ELF-1 (cell line): Measurements from ENCODE around the gene ADAM12.
A peak's percentile ranks its signal among the peaks of the same experiment; 100 is the strongest.

Experiments
- DNase-seq: peaks from one replicate; pipeline ENCODE4 v3.0.0-alpha.2; 2016; ENCODE audit warnings: low read depth, low spot score

Gene ADAM12, protein sequence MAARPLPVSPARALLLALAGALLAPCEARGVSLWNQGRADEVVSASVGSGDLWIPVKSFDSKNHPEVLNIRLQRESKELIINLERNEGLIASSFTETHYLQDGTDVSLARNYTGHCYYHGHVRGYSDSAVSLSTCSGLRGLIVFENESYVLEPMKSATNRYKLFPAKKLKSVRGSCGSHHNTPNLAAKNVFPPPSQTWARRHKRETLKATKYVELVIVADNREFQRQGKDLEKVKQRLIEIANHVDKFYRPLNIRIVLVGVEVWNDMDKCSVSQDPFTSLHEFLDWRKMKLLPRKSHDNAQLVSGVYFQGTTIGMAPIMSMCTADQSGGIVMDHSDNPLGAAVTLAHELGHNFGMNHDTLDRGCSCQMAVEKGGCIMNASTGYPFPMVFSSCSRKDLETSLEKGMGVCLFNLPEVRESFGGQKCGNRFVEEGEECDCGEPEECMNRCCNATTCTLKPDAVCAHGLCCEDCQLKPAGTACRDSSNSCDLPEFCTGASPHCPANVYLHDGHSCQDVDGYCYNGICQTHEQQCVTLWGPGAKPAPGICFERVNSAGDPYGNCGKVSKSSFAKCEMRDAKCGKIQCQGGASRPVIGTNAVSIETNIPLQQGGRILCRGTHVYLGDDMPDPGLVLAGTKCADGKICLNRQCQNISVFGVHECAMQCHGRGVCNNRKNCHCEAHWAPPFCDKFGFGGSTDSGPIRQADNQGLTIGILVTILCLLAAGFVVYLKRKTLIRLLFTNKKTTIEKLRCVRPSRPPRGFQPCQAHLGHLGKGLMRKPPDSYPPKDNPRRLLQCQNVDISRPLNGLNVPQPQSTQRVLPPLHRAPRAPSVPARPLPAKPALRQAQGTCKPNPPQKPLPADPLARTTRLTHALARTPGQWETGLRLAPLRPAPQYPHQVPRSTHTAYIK

DNA sequence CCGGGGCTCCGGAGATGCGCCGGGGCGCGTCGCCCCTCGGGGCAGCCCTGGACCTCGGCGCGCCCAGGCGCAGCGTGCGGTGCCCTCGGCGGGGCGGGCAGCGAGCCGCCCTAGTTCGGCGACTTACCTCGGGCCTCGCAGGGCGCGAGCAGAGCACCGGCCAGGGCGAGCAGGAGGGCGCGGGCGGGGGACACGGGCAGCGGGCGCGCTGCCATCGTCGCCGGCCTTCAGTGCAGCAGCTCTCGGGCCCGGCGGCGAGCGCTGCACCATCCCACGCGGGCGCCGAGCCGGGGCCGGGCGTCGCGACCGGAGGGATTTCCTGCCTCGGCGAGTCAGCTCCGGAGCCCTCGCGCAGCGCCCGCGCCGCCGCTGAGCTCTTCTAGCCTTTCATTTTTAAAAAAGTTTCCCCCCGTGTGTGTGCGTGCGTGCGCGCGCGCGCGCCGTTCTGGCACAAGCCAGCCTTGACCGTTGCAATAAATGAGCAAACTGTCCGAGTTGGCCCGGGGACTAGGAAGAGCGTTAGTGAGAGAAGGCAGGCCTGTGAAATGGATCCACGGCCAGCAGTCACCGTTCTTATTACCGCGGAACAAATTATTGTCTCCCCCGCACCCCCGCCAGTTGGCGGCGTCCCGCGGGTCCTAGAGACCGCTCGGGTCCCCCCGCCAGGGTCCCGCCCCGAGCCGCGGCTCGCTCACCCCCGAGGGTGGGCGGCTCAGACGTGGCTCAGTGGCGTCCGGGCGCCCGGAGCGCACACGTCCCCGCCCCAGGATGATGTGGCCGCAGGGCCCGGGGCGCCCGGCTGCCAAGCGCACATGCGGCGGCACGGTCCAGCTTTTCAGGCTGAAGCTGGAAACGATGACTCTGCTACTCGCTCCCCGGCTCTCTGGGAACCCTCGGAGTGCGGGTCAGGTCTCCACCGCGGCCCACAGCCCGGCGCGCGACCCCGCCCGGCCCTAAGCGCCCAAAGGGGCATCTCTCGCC is at the start of gene ADAM12:
Gene ADAM12 (minus strand): TSS at position 547 of the 981 bp plus-strand sequence. CDS start 332 bp downstream, at position 215.
- peak; percentile 45 for DNase-seq

DNA sequence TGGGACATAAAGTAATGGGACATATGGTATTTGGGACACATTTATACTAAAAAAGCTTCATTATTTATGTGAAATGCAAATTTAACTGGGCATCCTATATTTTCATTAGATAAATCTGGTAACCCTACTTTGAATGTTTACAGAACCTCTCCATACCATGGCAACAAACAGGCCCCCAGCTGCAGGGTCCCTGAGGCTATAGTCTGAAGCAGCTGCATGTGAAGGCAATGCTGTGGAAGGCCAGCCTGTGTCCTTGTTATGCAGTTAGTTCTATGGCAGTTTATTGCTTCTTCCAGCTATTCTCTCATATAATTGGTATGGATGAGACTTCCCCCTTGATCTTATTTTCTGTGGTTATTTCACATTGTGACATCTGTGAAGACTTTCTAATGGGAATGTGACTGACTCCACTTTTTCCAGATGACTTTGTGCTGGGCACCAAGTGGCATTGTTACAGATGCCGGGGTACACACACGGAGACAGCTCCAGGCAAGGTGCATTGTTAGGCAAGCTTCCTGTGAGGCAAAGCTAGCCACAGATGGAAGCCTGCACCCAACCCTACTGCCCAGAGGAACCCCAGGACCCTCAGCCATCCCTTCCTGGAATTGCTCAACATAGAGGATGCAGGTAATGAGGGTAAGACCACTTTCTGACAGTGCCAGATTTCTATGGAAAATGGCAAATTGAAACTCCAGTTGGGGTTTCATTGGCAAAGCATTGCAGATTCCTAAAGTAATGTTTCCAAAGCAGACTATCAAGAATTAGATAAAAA is 49.5 kb upstream of the ADAM12 start:
- no peak for DNase-seq

DNA sequence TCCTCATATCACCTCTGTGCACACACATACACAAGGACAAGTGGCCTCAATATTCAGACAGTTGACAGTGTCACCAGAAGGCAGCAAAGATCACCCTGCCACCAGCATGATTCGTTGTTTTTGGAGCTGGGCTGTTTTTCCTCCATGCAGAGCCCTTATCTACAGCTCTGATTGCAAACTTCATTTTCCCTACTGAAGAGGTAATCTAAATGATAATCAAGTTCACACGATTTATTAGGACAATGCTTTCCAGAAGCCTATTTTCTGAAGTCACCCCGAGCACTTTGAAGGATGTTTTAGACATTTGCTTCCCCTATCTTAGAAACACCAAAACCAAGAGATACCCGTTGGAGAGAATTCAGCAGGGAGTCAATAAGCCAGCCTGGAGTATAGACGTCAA is 46.0 kb upstream of the ADAM12 start:
- DNase-seq, result no peak

DNA sequence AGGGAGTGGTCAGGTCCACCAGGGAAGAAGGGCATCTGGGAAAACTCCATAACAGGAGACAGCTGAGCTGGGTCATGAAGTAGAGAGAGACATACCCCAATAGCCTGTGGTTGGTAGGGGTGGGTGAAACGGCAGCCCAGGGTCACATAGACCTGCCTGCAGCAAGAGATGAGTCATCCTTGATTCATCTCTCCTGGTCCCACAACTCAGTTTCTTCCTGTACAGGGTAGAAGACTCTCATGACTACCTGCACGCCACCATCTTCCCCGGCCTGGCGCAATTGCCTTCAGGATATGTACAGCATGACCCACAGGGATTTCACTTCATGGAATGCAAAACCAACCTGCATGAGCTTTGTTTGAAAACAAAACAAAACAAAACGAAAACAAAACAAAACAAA is 45.1 kb upstream of the ADAM12 start:
- no peak for DNase-seq

DNA sequence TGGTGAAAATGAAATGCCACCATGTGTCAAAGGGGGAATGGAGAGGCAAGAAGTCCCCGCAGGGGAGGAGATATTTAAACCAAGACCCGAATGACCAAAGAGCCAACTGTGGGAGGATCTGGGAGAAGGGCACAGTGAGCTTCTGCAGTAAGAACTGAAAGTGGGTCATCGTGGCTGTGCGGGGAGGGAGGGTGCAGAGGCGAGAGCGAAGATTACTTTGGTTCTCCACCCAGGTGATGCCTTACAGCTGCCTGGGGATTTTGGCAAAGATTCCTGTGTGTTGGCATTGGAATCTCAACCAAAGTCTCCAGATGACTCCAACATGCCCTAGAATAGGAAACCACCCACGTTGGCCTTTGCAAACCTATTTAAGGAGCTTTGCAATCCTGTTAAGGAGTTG is 44.2 kb upstream of the ADAM12 start:
- DNase-seq, result no peak

DNA sequence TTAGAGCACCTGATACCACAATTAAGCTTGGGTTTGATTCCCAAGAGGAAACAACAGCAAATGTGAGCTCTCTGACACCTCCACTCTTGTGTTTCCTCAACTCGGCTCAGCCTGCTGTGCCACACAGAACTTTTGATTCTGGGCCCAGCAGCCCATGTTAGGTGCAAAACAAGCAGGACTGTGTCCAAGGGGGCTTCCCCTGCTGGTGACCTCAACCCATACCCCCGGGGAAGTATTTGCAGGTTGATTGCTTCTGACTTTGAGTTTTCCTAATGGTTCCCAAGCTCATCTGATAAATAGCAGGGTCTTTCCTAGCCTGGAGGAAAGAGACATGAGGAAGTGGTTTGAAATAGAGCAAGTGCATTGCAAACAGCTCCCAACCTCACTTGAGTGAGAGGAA is 43.5 kb upstream of the ADAM12 start:
- DNase-seq, result no peak

DNA sequence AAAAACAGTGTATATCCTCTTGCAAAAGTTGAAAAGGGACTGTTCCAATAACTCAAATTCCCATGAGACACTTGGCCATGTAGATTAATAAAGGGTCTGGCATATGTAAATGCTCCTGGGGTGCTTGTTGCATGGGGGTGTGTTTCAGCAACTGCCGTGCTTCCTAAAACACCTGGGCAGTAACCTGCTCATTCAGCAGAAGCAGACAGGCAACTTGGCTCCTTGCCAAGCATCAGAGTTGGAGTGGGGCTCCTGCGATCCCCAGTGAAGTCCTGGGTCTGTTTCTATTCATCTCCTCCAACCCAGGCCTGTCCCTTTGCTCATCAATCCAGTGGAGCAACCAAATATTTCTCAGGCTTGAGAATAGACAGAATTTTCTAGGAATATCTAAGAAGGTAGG is 42.2 kb upstream of the ADAM12 start:
- no peak for DNase-seq

DNA sequence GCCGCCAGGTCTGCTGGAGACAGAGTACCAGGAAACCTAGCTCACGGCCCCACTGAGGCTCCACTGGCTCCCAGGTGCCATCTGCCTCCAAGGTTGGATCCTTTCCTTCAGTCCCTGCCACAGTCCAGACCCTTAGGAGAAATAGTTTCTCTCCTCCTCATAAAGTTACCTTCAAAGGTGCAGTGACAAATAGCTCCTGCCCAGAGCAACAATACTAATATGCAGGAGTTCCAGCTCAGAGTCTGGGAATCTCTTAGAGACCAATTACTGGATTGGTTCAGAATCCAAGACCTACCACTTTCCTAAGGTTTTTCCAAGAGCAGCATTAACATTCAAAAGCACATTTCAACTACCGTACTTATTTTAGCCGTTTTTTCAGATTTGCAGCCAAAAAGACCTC is 41.0 kb upstream of the ADAM12 start:
- no peak for DNase-seq

DNA sequence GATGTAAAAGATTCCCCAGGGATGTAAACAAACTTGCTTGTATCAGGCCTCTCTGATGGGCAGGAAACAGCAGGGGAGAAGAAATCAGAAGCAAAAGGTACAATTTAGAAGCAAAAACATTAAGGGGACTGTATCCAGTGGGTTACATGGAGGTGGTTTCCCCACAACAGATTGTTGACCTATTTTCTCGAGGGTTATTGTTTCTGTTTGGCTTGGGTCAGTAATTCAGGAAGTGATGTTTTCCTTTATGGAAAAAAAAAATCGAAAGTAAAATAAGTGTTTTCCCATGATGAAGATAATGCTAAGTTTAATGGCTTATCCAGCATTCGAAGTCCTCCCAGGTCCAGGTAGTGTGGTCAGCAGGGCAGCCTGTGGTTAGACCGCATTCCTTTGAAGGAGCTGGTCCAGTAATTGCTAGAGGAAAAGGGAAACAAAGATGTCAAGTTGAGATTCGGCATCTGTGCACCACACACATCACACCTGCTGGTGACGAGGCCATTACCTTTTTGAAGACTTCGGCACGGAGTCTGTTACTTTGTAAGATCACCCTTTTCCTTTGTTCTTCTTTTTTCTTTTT is 37.3 kb upstream of the ADAM12 start:
- peak; percentile 42 for DNase-seq

DNA sequence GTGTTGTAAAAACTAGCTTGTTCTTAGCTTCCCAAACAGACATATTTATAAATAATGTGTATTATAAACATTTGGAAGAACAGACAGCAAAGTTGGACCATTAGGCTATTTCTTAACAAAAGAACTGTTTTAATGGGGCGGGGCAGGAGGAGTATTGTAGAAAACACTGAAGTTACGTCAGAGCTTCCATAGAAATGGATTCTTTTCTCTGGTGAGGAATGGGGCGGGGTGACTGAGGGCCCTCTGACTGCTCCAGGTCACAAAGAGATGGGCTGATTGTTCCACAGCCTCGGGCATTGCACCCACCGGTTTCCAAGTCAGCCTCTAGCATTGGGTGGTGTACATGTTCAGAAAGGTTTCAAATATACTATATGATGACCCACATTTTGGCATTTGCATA is 36.8 kb upstream of the ADAM12 start:
- peak; percentile 37 for DNase-seq

DNA sequence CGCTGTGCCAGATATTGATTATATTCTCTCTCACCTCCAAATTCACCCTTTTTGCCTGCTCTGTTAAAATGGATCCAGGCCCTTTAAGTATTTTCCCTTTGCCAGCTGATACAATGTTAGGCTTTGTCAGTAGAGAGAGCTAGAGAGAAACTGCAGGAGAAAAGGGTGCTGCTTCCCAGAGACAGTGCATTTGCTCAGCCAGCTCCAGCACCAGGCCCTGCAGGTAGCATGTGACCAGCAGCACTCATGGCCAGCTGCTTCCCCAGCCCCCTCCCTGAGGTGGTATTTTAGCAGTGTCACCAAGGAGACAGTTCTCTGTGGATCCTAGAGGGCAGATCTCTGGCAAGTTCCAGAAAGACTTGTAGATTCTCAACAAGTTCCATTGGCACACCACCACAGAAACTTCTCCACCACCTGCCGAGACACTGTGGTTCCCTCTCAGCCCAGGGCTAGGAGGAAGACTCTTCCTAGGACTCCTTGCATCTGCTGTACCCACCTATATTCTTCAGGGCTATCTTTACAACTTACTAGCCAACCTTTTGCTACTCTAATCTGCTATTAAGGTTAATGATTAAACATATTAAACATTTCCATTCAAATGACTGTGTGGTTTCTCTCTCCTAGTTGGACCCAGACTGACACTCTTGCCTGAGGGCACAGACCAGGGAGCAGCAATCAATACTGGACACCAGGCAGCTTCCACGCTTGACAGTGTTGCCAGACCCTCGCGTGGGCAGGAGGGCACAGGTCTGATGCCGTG is 35.6 kb upstream of the ADAM12 start:
- no peak for DNase-seq

DNA sequence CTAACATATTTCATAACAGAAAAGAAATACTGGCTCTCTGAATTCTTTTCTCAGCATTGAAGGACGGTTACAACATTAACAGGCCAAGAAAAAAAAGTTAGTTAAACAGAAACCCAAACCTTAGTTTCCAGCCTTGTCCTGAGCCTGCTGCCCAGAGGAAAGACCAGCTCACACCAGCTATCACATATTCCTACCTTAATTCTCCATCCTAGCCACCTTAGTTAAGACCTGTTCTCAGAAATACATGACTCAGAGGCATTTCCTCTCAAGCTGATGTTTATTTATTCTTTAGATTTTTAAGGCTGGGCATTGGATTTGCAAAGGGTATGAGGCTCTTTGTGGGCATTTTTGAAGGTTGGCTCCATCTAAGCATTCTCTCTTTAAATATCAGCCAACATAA is 34.3 kb upstream of the ADAM12 start:
- no peak for DNase-seq

DNA sequence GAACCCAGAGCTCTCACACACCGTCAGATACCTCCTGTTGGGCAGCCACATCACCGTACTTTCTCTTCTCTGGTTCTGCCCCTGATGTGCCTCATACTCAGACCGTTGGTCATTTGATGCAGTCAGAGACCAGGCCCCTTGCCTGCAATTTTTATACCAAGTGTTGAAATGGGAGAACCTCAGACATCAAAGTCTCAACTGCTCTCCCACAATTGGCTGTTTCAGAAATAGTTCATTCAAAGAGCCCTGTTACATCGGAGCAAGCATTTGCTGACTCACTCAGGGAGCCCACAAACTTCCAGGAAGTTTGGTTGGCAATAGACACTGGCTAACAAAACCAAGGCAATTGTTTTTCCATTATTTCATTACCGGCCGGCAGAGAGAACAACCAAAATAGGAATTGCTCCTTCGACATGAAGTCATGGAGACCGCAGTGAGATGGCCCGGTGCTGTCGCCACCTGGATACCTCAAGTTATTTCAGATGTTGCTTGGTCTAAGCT is 33.5 kb upstream of the ADAM12 start:
- DNase-seq, result no peak

DNA sequence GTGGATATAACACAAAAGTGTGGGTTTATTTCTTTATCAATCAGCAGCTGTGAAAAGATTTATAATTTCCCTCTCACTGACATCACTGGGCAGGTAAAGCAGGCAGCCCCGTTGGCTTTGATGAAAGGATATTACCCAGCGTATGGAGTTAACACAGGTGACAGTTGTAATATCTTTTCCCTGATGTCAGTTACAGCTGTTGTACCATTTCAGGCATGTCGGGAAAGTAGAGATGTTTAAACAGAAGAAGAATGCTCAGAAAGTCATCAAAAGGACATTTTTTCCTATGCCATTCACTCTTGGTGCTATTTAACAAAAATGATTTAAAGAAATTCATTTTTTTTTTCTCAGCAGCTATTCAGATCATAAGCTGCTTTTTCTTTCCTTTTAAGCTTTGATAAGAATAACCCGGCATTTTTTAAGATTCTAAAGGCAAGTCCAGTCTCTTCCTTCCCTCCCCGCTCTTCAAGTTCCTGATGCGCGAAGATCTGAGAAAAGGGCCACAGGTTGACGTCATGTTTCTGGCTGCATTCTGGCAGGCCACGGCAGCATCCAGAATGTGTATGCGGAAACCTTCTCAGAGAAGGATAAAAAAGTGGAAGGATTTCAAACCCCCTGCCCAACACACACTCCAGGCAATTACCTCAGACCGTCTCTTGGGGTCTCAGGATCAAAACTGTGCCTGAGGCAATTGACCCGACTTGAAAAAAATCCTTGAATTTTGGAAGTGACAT is 32.5 kb upstream of the ADAM12 start:
- no peak for DNase-seq

DNA sequence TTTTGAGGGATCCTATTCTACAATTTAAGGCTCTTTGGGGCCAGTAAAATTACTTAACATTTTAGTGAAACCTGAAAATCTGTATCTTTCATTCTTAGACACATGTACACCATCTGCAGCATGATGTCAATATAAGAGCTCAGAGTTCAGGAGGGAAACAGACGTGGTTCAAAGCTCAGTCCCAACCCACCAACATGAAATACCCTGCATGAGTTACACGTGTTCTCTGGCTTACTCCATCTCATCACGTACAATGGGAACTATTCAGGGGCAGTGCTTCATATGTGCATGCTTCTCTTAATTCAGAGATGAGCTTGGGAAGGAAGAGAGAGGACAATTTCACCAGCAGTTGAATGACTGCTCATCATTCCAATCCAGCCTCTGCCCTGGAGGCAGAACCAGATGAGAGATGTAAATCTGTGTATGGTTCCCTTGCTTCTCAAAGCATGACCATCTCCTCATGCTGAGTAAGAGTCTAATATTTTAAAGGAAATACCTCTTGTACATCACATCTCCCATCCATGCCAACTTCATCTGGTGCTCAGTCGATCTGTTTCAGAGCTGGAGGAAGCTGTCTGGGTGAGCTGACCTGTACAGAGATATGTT is 29.0 kb upstream of the ADAM12 start:
- no peak for DNase-seq

DNA sequence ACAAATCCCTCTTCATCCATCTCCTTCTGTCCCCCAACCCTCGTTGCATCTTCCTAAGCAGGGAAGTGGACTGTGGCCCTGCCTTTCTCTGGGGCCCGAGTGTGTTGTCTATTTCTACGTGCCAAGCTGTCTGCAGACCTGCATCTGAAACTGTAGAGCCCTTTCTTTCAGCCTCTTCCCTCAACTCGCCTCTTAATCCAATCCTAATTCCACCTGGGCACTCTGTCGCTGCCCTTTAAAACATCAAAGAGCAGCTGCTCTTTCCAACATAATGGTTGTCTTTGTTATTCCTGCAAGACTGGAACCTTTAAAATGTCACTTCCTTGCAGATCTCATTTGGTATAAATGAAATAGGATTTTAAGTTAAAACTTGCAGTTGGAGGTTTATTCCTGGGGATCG is 21.5 kb upstream of the ADAM12 start:
- no peak for DNase-seq

DNA sequence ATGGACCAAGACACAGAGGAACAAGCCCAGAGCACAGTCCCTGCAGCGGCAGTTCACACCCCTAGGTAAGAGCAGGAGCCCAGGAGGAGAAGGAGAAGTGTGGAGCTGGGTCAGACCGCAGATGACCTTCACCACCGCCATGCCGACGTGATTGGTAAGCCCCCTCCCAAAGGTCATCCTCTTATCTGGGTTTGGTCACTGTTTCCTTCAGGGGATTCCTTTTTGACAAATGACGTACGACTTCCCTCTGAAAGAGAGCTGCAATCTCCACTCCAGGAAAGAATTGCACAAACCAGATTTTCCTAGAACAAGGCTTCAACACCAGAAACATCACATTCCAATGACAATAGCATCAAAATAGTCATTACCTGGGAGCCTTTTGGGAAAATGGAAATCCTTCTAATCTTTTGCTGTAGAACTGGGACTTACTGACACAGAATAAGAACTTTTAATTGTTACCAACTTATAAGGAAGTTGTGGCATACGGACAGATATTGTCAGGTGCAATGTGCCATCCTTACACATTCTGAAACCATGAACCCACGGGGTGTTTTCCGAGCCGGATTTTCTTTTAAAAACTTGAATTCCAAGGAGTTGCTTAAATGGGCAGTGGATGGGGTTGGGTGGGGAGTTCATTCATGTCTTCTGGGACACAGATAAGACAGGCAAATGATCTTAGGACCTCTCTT is 20.8 kb upstream of the ADAM12 start:
- peak; percentile 71 for DNase-seq

DNA sequence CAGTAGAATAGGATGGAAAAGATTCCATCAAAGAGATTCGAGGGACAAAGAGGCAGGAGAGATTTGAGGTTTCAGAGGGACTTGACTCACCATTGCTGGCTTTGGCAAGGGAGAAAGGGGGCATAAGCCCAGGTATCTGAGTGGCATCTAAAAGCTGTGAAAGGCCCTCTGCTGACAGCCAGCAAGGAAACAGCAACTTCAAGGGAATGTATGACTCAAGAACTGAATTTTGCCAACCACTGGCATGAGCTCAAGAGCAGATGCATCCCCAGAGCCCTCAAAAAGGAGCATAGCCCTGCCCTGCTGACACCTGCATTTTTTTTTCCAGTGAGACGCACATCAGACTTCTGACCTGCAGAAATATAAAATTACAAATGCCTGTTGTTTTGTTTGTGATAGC is 19.6 kb upstream of the ADAM12 start:
- no peak for DNase-seq
